Measurements from ENCODE around the gene ADAMTSL1. TPM values are rescaled to one million over a fixed set of nuclear protein-coding genes. Genes with fewer than 3 reads are reported as not detected.

ADAMTSL1 gene
- total RNA-seq, 2 experiments from 2014 or later = not detected

GRCh38 chr9:18776836-18777820 lies 303.2 kb downstream of the ADAMTSL1 start:
- POLR2A ChIA-PET = no interaction called here
- CTCF ChIA-PET = no interaction called here
- no peak for DNase-seq
- Mint-ChIP-seq H3K27me3 (peaks cover 4% of the 10 kb centered on the region), H3K4me3 (no peak overlapping the region), H3K27ac (no peak overlapping the region), H3K36me3 (ENCODE audit: low read depth) (no peaks in the 10 kb centered on the region), H3K4me1 (no peaks in the 10 kb centered on the region), H3K9me3 (no peaks in the 10 kb centered on the region)

- no peak for DNase-seq
- Mint-ChIP-seq H3K27ac (no peak overlapping the region), H3K4me1 (no peaks in the 10 kb centered on the region), H3K36me3 (ENCODE audit: low read depth) (no peaks in the 10 kb centered on the region), H3K27me3 (peaks cover 4% of the 10 kb centered on the region), H3K9me3 (no peaks in the 10 kb centered on the region), H3K4me3 (no peak overlapping the region)
- CTCF ChIA-PET = no interaction called here
- POLR2A ChIA-PET = no interaction called here
Observed at GRCh38 chr9:18778147-18778546, 304.2 kb downstream of the ADAMTSL1 start.

GRCh38 chr9:18778846-18779245 lies 304.9 kb downstream of the ADAMTSL1 start:
- no peak for DNase-seq
- ChIA-PET CTCF (no interaction called here), POLR2A (no interaction called here)
- Mint-ChIP-seq H3K9me3 (no peaks in the 10 kb centered on the region), H3K4me1 (no peaks in the 10 kb centered on the region), H3K4me3 (no peak overlapping the region), H3K27me3 (peaks cover 4% of the 10 kb centered on the region), H3K36me3 (ENCODE audit: low read depth) (no peaks in the 10 kb centered on the region), H3K27ac (no peak overlapping the region)

- Mint-ChIP-seq H3K27ac (no peak overlapping the region), H3K27me3 (no peaks in the 10 kb centered on the region), H3K4me3 (no peak overlapping the region), H3K9me3 (no peaks in the 10 kb centered on the region), H3K4me1 (no peaks in the 10 kb centered on the region), H3K36me3 (ENCODE audit: low read depth) (no peaks in the 10 kb centered on the region)
- CTCF ChIA-PET = no interaction called here
- no peak for DNase-seq
- POLR2A ChIA-PET = no interaction called here
Observed at GRCh38 chr9:18783909-18784308, 310.0 kb downstream of the ADAMTSL1 start.

- Mint-ChIP-seq H3K27ac (no peak overlapping the region), H3K9me3 (no peaks in the 10 kb centered on the region), H3K4me1 (no peaks in the 10 kb centered on the region), H3K27me3 (no peaks in the 10 kb centered on the region), H3K36me3 (ENCODE audit: low read depth) (no peaks in the 10 kb centered on the region), H3K4me3 (no peak overlapping the region)
- no peak for DNase-seq
- POLR2A ChIA-PET = no interaction called here
- CTCF ChIA-PET = no interaction called here
Observed at GRCh38 chr9:18785604-18786003, 311.7 kb downstream of the ADAMTSL1 start.

GRCh38 chr9:18786196-18786595 lies 312.2 kb downstream of the ADAMTSL1 start:
- POLR2A ChIA-PET = no interaction called here
- no peaks in the 10 kb centered on the region for H3K36me3 Mint-ChIP-seq (ENCODE audit: low read depth)
- CTCF ChIA-PET = no interaction called here
- H3K27me3 Mint-ChIP-seq = no peaks in the 10 kb centered on the region
- H3K27ac Mint-ChIP-seq = no peak overlapping the region
- no peaks in the 10 kb centered on the region for H3K9me3 Mint-ChIP-seq
- no peak overlapping the region for H3K4me3 Mint-ChIP-seq
- no peak for DNase-seq
- H3K4me1 Mint-ChIP-seq = no peaks in the 10 kb centered on the region

- ChIA-PET CTCF (no interaction called here), POLR2A (no interaction called here)
- H3K4me1 Mint-ChIP-seq = no peaks in the 10 kb centered on the region
- no peak for DNase-seq
- H3K36me3 Mint-ChIP-seq (ENCODE audit: low read depth) = no peaks in the 10 kb centered on the region
- H3K4me3 Mint-ChIP-seq = no peak overlapping the region
- no peaks in the 10 kb centered on the region for H3K27me3 Mint-ChIP-seq
- H3K9me3 Mint-ChIP-seq = no peaks in the 10 kb centered on the region
- no peak overlapping the region for H3K27ac Mint-ChIP-seq
Observed at GRCh38 chr9:18786911-18787650, 313.1 kb downstream of the ADAMTSL1 start.

- ChIA-PET CTCF (no interaction called here), POLR2A (no interaction called here)
Observed at GRCh38 chr9:18788256-18788655, 314.3 kb downstream of the ADAMTSL1 start.

GRCh38 chr9:18791074-18791473 lies 317.1 kb downstream of the ADAMTSL1 start:
- no peaks in the 10 kb centered on the region for H3K27me3 Mint-ChIP-seq
- no peak overlapping the region for H3K4me3 Mint-ChIP-seq
- H3K4me1 Mint-ChIP-seq = no peaks in the 10 kb centered on the region
- H3K27ac Mint-ChIP-seq = no peak overlapping the region
- DNase-seq = no peak
- H3K9me3 Mint-ChIP-seq = no peaks in the 10 kb centered on the region
- no peaks in the 10 kb centered on the region for H3K36me3 Mint-ChIP-seq (ENCODE audit: low read depth)
- CTCF ChIA-PET = no interaction called here
- POLR2A ChIA-PET = no interaction called here

More at GRCh38 chr9:18788256-18788655, 314.3 kb downstream of the ADAMTSL1 start:
- Mint-ChIP-seq H3K27me3 (no peaks in the 10 kb centered on the region), H3K4me1 (no peaks in the 10 kb centered on the region), H3K4me3 (no peak overlapping the region), H3K9me3 (no peaks in the 10 kb centered on the region), H3K36me3 (ENCODE audit: low read depth) (no peaks in the 10 kb centered on the region), H3K27ac (no peak overlapping the region)
- DNase-seq = no peak

GRCh38 chr9:18793122-18793521 lies 319.2 kb downstream of the ADAMTSL1 start:
- H3K4me1 Mint-ChIP-seq = no peaks in the 10 kb centered on the region
- H3K27me3 Mint-ChIP-seq = no peaks in the 10 kb centered on the region
- POLR2A ChIA-PET = no interaction called here
- no peak overlapping the region for H3K4me3 Mint-ChIP-seq
- CTCF ChIA-PET = no interaction called here
- no peak for DNase-seq
- H3K27ac Mint-ChIP-seq = no peak overlapping the region
- no peaks in the 10 kb centered on the region for H3K9me3 Mint-ChIP-seq
- no peaks in the 10 kb centered on the region for H3K36me3 Mint-ChIP-seq (ENCODE audit: low read depth)

- Mint-ChIP-seq H3K4me3 (no peak overlapping the region), H3K27me3 (peaks cover 5% of the 10 kb centered on the region), H3K36me3 (ENCODE audit: low read depth) (no peaks in the 10 kb centered on the region), H3K9me3 (no peaks in the 10 kb centered on the region), H3K27ac (no peak overlapping the region), H3K4me1 (no peaks in the 10 kb centered on the region)
- DNase-seq = no peak
- ChIA-PET POLR2A (no interaction called here), CTCF (interaction anchor here (0.6 kb wide), 1 partner anchor 1865 kb away, joined by 3 read pairs; no protein-coding TSS in a partner anchor)
Observed at GRCh38 chr9:18795947-18796671, 322.2 kb downstream of the ADAMTSL1 start.

- Mint-ChIP-seq H3K9me3 (no peaks in the 10 kb centered on the region), H3K27ac (no peak overlapping the region), H3K4me3 (no peak overlapping the region), H3K27me3 (peaks cover 5% of the 10 kb centered on the region), H3K4me1 (no peaks in the 10 kb centered on the region), H3K36me3 (ENCODE audit: low read depth) (no peaks in the 10 kb centered on the region)
- ChIA-PET CTCF (no interaction called here), POLR2A (no interaction called here)
- no peak for DNase-seq
Observed at GRCh38 chr9:18796696-18797270, 322.8 kb downstream of the ADAMTSL1 start.

GRCh38 chr9:18798106-18798505 lies 324.2 kb downstream of the ADAMTSL1 start:
- Mint-ChIP-seq H3K4me3 (no peak overlapping the region), H3K27ac (no peak overlapping the region), H3K27me3 (peaks cover 7% of the 10 kb centered on the region), H3K36me3 (ENCODE audit: low read depth) (no peaks in the 10 kb centered on the region), H3K9me3 (no peaks in the 10 kb centered on the region), H3K4me1 (no peaks in the 10 kb centered on the region)
- CTCF ChIA-PET = no interaction called here
- DNase-seq = no peak
- POLR2A ChIA-PET = no interaction called here
